Suppressor macrophage treated with lipopolysaccharide for 1 hour (primary cell): Measurements from ENCODE around the gene FYN.

Experiments used
- DNase-seq, 3 donors: peaks; one replicate each; pipeline ENCODE4 v3.0.0-alpha.2; 2020 to 2022

Gene FYN

GRCh38 chr6:111674413-111674812 lies 198.8 kb downstream of the FYN start:
- no peak for DNase-seq

- no peak for DNase-seq
These were observed 199.3 kb downstream of the FYN start for GRCh38 chr6:111673937-111674336.

- DNase-seq: no peak
These were observed 199.7 kb downstream of the FYN start for GRCh38 chr6:111673532-111673931.

DNA sequence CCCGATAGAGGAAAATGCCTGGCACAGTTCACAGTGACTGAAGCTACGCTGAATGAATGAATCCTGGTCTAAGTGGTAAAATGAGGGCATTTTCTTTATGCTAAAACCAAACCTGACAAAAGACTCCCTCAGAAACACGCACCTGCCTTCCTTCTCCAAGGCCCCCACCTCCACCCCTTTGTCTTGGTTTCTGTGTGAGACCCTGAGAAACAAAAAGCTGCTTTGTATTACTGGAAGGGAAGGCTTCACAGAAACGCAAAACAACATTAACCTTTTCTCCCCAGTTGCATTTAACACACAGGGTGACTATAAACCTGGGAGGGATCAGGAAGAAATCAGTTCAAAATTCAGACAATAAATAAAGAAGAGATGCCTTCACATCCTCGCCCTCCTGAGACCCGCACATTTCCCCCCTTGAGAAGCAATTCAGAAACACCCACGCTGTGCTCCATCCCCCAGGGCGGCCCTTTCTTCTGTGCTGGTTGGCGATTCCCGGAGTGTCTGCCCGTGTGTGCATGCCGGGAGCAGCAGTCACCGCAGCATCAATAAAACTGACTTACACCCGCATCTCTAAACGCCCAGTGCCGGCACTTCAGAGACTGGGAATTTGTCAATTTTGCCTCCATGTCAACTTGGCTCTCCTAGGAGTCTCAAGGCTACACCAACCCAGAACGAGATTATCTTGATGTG lies 200.3 kb downstream of the FYN start:
- no peak for DNase-seq

GRCh38 chr6:111669326-111669725 lies 203.9 kb downstream of the FYN start:
- DNase-seq: no peak

GRCh38 chr6:111668410-111668809 lies 204.8 kb downstream of the FYN start:
- peak; percentile 36 to 52 (median 42) for DNase-seq

DNA sequence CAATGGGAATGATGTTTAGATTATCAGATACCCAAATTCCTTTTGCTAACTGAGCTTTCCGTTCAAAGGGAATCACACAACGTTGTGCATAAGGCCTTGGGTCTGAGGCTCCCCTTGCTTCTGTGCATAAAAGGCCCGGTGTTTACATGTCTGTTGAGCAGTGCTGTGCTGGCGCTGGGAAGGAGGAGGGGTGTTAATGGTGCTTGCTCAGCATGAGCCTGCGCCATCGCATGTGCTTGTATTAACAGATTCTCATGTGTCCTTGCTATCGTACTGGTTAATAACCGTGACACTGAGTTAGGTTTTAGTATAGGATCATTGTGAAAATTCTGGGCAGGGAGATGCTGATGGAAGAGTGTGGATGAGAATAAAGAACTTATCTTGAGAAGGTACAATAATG lies 205.3 kb downstream of the FYN start:
- no peak for DNase-seq

- DNase-seq: peak; percentile 76 to 93 (median 93)
These were observed 206.4 kb downstream of the FYN start for GRCh38 chr6:111666847-111667246.

- no peak for DNase-seq
These were observed 208.7 kb downstream of the FYN start for GRCh38 chr6:111664565-111665030.

GRCh38 chr6:111663692-111664564 lies 209.3 kb downstream of the FYN start:
- DNase-seq: no peak

GRCh38 chr6:111662794-111663593 lies 210.3 kb downstream of the FYN start:
- DNase-seq: peak in 2 of 3 donors; percentile 27 to 33

DNA sequence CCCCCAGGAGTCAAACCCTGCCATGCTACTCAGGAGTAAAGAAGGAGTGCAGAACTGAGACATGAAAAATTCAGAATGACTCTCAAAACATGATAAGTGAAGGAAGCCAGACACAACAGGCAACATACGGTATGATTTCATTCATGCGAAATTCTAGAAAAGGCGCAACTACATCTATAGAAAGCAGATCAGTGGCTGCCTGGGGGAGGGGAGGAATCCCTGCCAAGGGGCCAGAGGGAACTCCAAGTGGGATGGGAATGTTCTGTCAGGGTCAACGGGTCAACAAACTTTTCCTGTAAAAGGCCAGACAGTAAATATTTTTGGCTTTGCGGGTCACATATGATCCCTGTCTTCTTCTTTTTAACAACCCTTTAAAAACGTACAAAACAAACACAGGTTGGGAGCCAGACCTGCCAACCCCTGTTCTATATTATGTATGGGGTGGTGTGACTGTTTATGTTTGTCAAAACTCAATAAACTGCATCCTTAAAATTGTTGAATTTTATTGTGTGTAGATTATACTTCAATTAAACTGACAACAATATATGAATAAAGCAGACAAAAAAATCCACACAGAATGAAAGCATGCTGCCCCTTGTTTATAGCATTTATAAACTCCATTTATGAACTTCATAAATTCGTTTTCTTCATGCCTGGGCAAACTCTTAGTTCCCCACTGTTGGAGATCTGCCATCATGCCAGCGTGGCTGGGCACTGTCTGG lies 211.0 kb downstream of the FYN start:
- DNase-seq: no peak

DNA sequence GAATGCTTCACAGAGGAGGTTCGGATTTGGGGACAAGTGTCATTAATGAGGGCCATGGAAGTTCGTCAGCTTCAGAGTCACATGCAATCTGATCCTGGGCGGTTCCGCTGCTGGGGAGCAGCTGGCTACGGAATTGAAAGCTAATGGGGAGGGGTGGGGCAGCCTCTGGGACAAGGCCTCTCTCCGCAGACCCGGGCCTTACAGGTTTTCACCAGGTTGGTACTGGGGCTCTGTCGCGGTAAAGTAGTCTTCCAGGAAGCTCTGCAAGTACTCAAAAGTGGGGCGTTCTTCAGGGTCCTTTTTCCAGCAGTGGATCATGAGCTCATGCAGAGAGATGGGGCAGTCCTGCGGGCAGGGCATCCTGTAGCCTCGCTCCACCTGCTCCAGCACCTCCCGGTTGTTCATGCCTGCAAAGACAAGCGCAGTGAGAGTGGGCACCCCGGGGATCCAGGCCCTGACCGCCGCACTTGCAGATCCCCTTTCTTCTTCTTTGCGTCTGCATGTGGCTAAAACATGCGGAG lies 211.7 kb downstream of the FYN start:
- no peak for DNase-seq

DNA sequence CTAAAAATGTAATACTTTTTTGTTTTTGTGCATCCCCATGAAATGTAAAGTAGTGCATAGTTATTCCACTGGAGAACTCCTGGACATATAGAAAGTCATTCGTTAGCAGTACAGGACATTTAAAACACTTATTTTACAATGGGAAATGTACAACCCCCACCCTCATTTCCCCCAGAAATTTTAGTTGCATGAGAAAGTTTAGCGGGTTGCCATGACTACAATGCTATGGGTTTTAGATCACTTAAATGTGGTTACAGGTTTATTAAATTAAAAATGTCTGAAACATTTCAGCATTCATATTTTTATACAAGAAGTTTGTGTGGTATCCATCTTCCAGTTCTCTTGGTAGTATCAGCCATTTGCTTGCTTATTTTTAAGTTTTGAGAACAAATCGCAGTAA lies 212.7 kb downstream of the FYN start:
- no peak for DNase-seq

- peak; percentile 26 to 55 (median 44) for DNase-seq
These were observed 214.6 kb downstream of the FYN start for GRCh38 chr6:111658462-111659154.

- DNase-seq: peak; percentile 66 to 87 (median 84)
These were observed 216.1 kb downstream of the FYN start for GRCh38 chr6:111657146-111657545.

GRCh38 chr6:111653979-111654378 lies 219.3 kb downstream of the FYN start:
- DNase-seq: no peak

DNA sequence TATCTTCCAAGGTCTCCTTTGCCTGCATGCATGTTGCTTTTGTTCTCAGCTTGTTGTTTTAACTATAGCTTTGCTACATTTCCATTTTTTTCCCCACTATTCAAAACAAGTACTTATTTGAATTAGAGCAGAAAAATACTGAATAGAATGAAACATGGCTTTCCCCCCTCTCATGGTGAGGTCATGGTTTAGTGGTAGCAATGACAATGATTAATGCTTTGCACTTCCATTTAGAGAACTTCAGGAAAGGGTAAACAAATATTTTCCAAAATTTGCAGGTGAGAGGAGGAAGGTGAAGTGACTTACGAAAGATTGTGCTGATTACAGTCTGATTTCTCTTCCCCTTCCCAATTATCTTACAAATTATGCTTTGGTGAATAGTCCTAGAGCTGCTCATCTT lies 219.8 kb downstream of the FYN start:
- DNase-seq: no peak

GRCh38 chr6:111652156-111652555 lies 221.1 kb downstream of the FYN start:
- DNase-seq: no peak

DNA sequence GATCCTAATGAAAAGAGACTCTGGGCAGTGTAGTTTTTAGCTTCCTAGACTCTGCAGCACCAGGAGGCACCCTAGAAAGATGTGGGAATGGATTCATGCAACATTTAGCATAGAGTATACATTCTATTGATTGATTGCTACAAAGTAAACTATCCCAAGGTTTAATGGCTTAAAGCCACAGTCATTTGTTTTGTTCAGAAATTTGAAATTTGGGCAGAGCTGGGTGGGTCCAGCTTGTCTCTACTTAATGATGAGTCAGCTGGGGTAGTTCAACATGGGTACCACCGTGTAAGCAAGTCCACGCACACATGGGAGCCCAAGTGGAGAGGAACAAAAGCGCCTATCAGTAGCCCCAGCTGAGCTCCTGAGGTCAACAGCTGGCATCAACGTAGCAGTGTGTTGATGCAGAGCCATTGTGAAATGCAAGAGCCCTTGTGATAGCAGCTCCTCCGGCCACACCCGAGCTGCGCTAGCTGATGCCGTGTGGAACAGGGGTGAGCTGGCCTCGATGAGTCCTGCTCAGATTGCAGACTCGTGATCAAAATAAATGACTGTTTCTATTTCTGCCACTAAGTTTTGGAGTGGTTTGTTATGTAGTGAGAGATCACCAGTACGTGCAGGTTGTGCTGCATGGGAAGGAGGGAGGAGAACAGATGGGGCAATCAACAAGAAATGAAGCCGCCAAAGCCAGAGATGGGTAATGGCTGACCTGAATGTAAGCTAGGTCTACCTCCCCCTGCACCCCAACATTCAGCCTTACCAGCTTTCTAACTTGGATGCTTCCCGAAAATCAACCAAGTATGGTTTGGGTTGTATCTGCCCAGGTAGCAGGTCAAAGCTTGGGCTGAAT lies 221.8 kb downstream of the FYN start:
- DNase-seq: no peak

GRCh38 chr6:111650049-111650448 lies 223.2 kb downstream of the FYN start:
- no peak for DNase-seq
